SK-N-SH (cell line): ENCODE data around the gene GPR22. TPM values are rescaled to one million over a fixed set of nuclear protein-coding genes. Genes with fewer than 3 reads are reported as not detected.

Source experiments
- CTCF ChIA-PET: fragments of 300-600, 350-600 bp; formaldehyde crosslinking; extraction: SDS; loops from one replicate; lab custom pipeline; 2021; lab: Yijun Ruan, JAX
- POLR2A ChIA-PET: fragments of 350-600 bp; sonication (Branson Sonifier 250); formaldehyde crosslinking; extraction: SDS; loops from one replicate; lab custom pipeline; 2020; ENCODE audit warnings: antibody characterized with exemption, inconsistent platforms; lab: Yijun Ruan, JAX
- DNase-seq: peaks from one replicate; pipeline ENCODE4 v3.0.0; 2012
- H2AFZ ChIP-seq: fragments of 200-600 bp; sonication (generic); 2 replicates; pipeline ENCODE4 v1.8.1; 2016; ENCODE audit warnings: antibody characterized with exemption, mild to moderate bottlenecking, low read depth
- H3F3A ChIP-seq: fragments of 200-600 bp; sonication (generic); replicated peaks from 2 replicates; pipeline ENCODE3; 2016; ENCODE audit warnings: antibody characterized with exemption, mild to moderate bottlenecking; ENCODE audit not compliant: insufficient read depth
- H3K27ac ChIP-seq, 2 experiments: fragments of 200-500 bp in 1 of 2; fragments of 200-600 bp in 1 of 2; sonication (Bioruptor generic) in 1 of 2; sonication (generic), shearing (Covaris generic) in 1 of 2; 2 replicates each; pipeline versions ENCODE4 v1.5.1 to v1.6.1; 2014 to 2016; ENCODE audit warnings: low read depth in 2 of 2, inconsistent platforms in 1 of 2, low read length in 1 of 2, mild to moderate bottlenecking in 1 of 2, mixed read lengths in 1 of 2
- H3K27me3 ChIP-seq: fragments of 200-600 bp; sonication (generic), shearing (Covaris generic); 2 replicates; pipeline ENCODE4 v1.6.1; 2016; ENCODE audit warnings: mixed run types; ENCODE audit not compliant: insufficient read depth
- H3K36me3 ChIP-seq, 2 experiments: fragments of 200-500 bp in 1 of 2; fragments of 200-600 bp in 1 of 2; sonication (Bioruptor generic) in 1 of 2; sonication (generic) in 1 of 2; replicated peaks in 1 of 2; 2 replicates each; pipeline versions ENCODE3 to v1.5.1; 2014 to 2016; ENCODE audit warnings: low read length in 1 of 2, mild to moderate bottlenecking in 1 of 2; ENCODE audit not compliant: insufficient read depth in 2 of 2, control insufficient read depth in 1 of 2
- H3K4me1 ChIP-seq, 2 experiments: fragments of 200-500 bp in 1 of 2; fragments of 200-600 bp in 1 of 2; sonication (Bioruptor generic) in 1 of 2; sonication (generic), shearing (Covaris generic) in 1 of 2; 2 replicates each; pipeline versions ENCODE4 v1.5.1 to v1.6.1; 2014 to 2016; ENCODE audit warnings: low read depth in 1 of 2, low read length in 1 of 2, mixed run types in 1 of 2; ENCODE audit not compliant: insufficient read depth in 2 of 2, control insufficient read depth in 1 of 2
- H3K4me2 ChIP-seq: fragments of 200-600 bp; sonication (generic), shearing (Covaris generic); 2 replicates; pipeline ENCODE4 v1.6.1; 2017; ENCODE audit warnings: mixed run types
- H3K4me3 ChIP-seq, 2 experiments: fragments of 200-500 bp in 1 of 2; fragments of 200-600 bp in 1 of 2; sonication (Bioruptor generic) in 1 of 2; sonication (generic), shearing (Covaris generic) in 1 of 2; 2 replicates each; pipeline versions ENCODE4 v1.5.1 to v1.8.1; 2014 to 2016; ENCODE audit warnings: low read depth in 2 of 2, inconsistent platforms in 1 of 2, low read length in 1 of 2, mild to moderate bottlenecking in 1 of 2, mixed read lengths in 1 of 2, moderate library complexity in 1 of 2
- H3K79me2 ChIP-seq: fragments of 200-600 bp; sonication (generic); 2 replicates; pipeline ENCODE4 v1.8.1; 2017; ENCODE audit warnings: mild to moderate bottlenecking; ENCODE audit not compliant: insufficient read depth
- H3K9ac ChIP-seq: fragments of 200-600 bp; sonication (generic); 2 replicates; pipeline ENCODE4 v1.6.1; 2017; ENCODE audit warnings: mixed run types
- H3K9me2 ChIP-seq: fragments of 200-600 bp; sonication (generic); 2 replicates; pipeline ENCODE4 v1.6.1; 2017; ENCODE audit warnings: mixed run types
- H3K9me3 ChIP-seq: fragments of 200-600 bp; sonication (generic); 2 replicates; pipeline ENCODE4 v1.6.1; 2017; ENCODE audit warnings: mixed run types, mild to moderate bottlenecking, moderate library complexity
- H4K20me1 ChIP-seq: fragments of 200-600 bp; sonication (generic); 2 replicates; pipeline ENCODE4 v1.6.1; 2017; ENCODE audit warnings: mild to moderate bottlenecking, mixed run types; ENCODE audit not compliant: insufficient read depth
- EP300 ChIP-seq, 2 experiments: IDR thresholded peaks; 2 replicates each; pipeline versions ENCODE4 v1.4.0 to v1.6.1; 2012; ENCODE audit warnings: borderline replicate concordance in 1 of 2, low read depth in 1 of 2, low read length in 1 of 2
- FOSL2 ChIP-seq: IDR thresholded peaks from 2 replicates; pipeline ENCODE4 v1.4.0; 2012; ENCODE audit warnings: low read depth, mild to moderate bottlenecking, moderate library complexity, borderline replicate concordance
- FOXJ3 ChIP-seq: sonication (generic); formaldehyde crosslinking; IDR thresholded peaks from 2 replicates; pipeline ENCODE4 v1.5.1; 2020; ENCODE audit warnings: mild to moderate bottlenecking, missing genetic modification reagents
- GABPA ChIP-seq: IDR thresholded peaks from 2 replicates; pipeline ENCODE4 v1.4.0; 2012; ENCODE audit warnings: low read depth, mild to moderate bottlenecking
- IRF3 ChIP-seq: fragments of 150-350 bp; IDR thresholded peaks from 2 replicates; pipeline ENCODE4 v1.6.1; 2016; ENCODE audit warnings: mild to moderate bottlenecking, low read depth, low read length
- JUND ChIP-seq: IDR thresholded peaks from 2 replicates; pipeline ENCODE4 v1.4.0; 2012
- MAX ChIP-seq: IDR thresholded peaks from 2 replicates; pipeline ENCODE4 v1.4.0; 2012; ENCODE audit warnings: low read depth
- MEF2A ChIP-seq: IDR thresholded peaks from 2 replicates; pipeline ENCODE4 v1.4.0; 2012; ENCODE audit warnings: low read depth, borderline replicate concordance
- NRF1 ChIP-seq: IDR thresholded peaks from 2 replicates; pipeline ENCODE4 v1.6.1; 2012; ENCODE audit warnings: low read depth, mild to moderate bottlenecking, low read length
- POLR2AphosphoS5 ChIP-seq: IDR thresholded peaks from 2 replicates; pipeline ENCODE4 v1.6.1; 2012; ENCODE audit warnings: low read depth, low read length
- RCOR1 ChIP-seq: fragments of 150-350 bp; IDR thresholded peaks from 2 replicates; pipeline ENCODE4 v1.6.1; 2017; ENCODE audit warnings: antibody characterized with exemption, low read length
- RFX5 ChIP-seq: IDR thresholded peaks from 2 replicates; pipeline ENCODE4 v1.6.1; 2012; ENCODE audit warnings: mild to moderate bottlenecking, improper control_type of control experiment, low read length
- RXRA ChIP-seq: IDR thresholded peaks from 2 replicates; pipeline ENCODE4 v1.4.0; 2012; ENCODE audit warnings: low read depth, mild to moderate bottlenecking, borderline replicate concordance
- SIN3A ChIP-seq: IDR thresholded peaks from 2 replicates; pipeline ENCODE4 v1.6.1; 2012; ENCODE audit warnings: low read depth, mild to moderate bottlenecking, low read length, moderate library complexity, borderline replicate concordance
- TAF1 ChIP-seq: IDR thresholded peaks from 2 replicates; pipeline ENCODE4 v1.6.1; 2012; ENCODE audit warnings: low read depth, mild to moderate bottlenecking, low read length, moderate library complexity, borderline replicate concordance
- TCF12 ChIP-seq: IDR thresholded peaks from 2 replicates; pipeline ENCODE4 v1.4.0; 2012
- USF1 ChIP-seq: IDR thresholded peaks from 2 replicates; pipeline ENCODE4 v1.4.0; 2012; ENCODE audit warnings: low read depth, borderline replicate concordance
- ZBTB33 ChIP-seq: IDR thresholded peaks from 2 replicates; pipeline ENCODE4 v1.4.0; 2012; ENCODE audit warnings: low read depth, borderline replicate concordance
- WGBS: methylation state at CpG from one replicate; pipeline ENCODE4 v1.1.6; 2017; ENCODE audit warnings: low lambda C conversion rate; 5-methylcytosine and 5-hydroxymethylcytosine counted together
- polyA plus RNA-seq, 3 experiments: library from polyadenylated mRNA; depleted of rRNA; stranded (reverse); fragments of >200 nt; gene quantifications; 2 replicates each; pipeline ENCODE4 v1.2.3, GENCODE V29; 2012

Gene GPR22
- polyA plus RNA-seq, 1 of the 3 experiments (the other 2 are of a cell fraction) = 0.03 TPM

- no peak for TF ChIP-seq ZBTB33
- no peak for TF ChIP-seq IRF3
- TF ChIP-seq POLR2AphosphoS5 = no peak
- no peak for TF ChIP-seq RFX5
- no peak for TF ChIP-seq USF1
- no peak for TF ChIP-seq EP300 (IDR thresholded peaks at IDR 0.05; ENCODE audit: borderline replicate concordance in 1 of 2, low read depth in 1 of 2, low read length in 1 of 2)
- TF ChIP-seq NRF1 = no peak
- TF ChIP-seq SIN3A = no peak
- TF ChIP-seq TAF1 = no peak
- Histone ChIP-seq H3K4me3 (no peak overlapping the region), H2AFZ (no peak overlapping the region), H3K9me2 (no peaks in the 10 kb centered on the region), H3F3A (peaks cover 5% of the 10 kb centered on the region), H3K4me2 (no peak overlapping the region), H3K4me1 (peaks cover 0 to 13% of the 10 kb centered on the region in 2 experiments; a peak in 2 of 4 replicates), H3K9ac (no peak overlapping the region), H3K27me3 (no peaks in the 10 kb centered on the region), H3K9me3 (no peaks in the 10 kb centered on the region; the same call in 1 of the 2 replicates), H3K36me3 (peaks cover 0 to 3% of the 10 kb centered on the region in 2 experiments), H3K27ac (no peak overlapping the region), H4K20me1 (no peaks in the 10 kb centered on the region), H3K79me2 (peaks cover 3% of the 10 kb centered on the region; the same call in 1 of the 2 replicates)
- ChIA-PET CTCF (interaction anchor here (0.7 to 3.5 kb wide), 20 partner anchors 10 to 681 kb away, joined by 3 to 92 read pairs (median 7); partner anchors contain the start of genes CBLL1, COG5 and DUS4L), POLR2A (interaction anchor here (1.1 kb wide), 1 partner anchor 279 kb away, joined by 4 read pairs; no protein-coding TSS in a partner anchor)
- WGBS = 75% methylated on average over 3 of the region's 3 CpGs
- DNase-seq = no peak
These were observed 5.1 kb upstream of the GPR22 start for GRCh38 chr7:107464666-107465226.

GRCh38 chr7:107467972-107468371, 1.9 kb upstream of the GPR22 start:
- Histone ChIP-seq H3K36me3 (no peaks in the 10 kb centered on the region), H3K79me2 (0 out of 2 replicates have a peak, but pooled peaks cover 3% of the 10 kb centered on the region), H2AFZ (no peak overlapping the region), H3K4me3 (no peak overlapping the region)
- TF ChIP-seq RXRA (no peak), JUND (no peak), RCOR1 (no peak), MEF2A (no peak), GABPA (no peak), FOXJ3 (no peak), RFX5 (no peak), ZBTB33 (no peak), NRF1 (no peak), TCF12 (no peak), MAX (no peak), SIN3A (no peak), FOSL2 (no peak)
- TF ChIP-seq, all 33 proteins: peak for 0
- H3K4me1 ChIP-seq = peaks cover 5 to 36% of the 10 kb centered on the region in 2 experiments; a peak in 2 of 4 replicates
- H3K4me2 ChIP-seq = no peak overlapping the region
- H3K9me3 ChIP-seq = no peaks in the 10 kb centered on the region
- CTCF ChIA-PET = interaction anchor here (0.9 to 2.1 kb wide), 7 partner anchors 11 to 407 kb away, joined by 3 to 7 read pairs (median 3); no protein-coding TSS in a partner anchor
- POLR2A ChIA-PET = interaction anchor here (0.8 kb wide), 1 partner anchor 96 kb away, joined by 3 read pairs; the partner anchor contains the start of genes COG5 and DUS4L
- H3K9me2 ChIP-seq = no peaks in the 10 kb centered on the region
- H3K27me3 ChIP-seq = no peaks in the 10 kb centered on the region
- no peak overlapping the region for H3K9ac ChIP-seq
- DNase-seq = no peak
- H3F3A ChIP-seq = peaks cover 6% of the 10 kb centered on the region
- H4K20me1 ChIP-seq = no peaks in the 10 kb centered on the region
- WGBS = 91% methylated on average over 2 of the region's 2 CpGs
- no peak overlapping the region for H3K27ac ChIP-seq
